Naive B cell (primary cell): Measurements from ENCODE around the gene URB2. TPM values are rescaled to one million over a fixed set of nuclear protein-coding genes. Genes with fewer than 3 reads are reported as not detected.
"Not testable (repeated sequence)": the region's sequence is repeated elsewhere in the genome, so short reads cannot be mapped to it uniquely, and the experiment has no call there.

Experiments
- ATAC-seq, 2 donors: fragments of 150-1000 bp; cut with Tn5 transposase; 2 replicates each; pipeline ENCODE4 v1.10.0; 2021; ENCODE audit warnings: low read depth in 2 of 2, mild to moderate bottlenecking in 2 of 2, moderate library complexity in 2 of 2
- DNase-seq: peaks from one replicate; pipeline ENCODE4 v3.0.0; 2022
- H3K27ac Mint-ChIP-seq, 6 donors: one replicate each; pipeline ENCODE4 v1.8.0; 2020 to 2022; ENCODE audit warnings: mild to moderate bottlenecking in 6 of 6, mixed read lengths in 6 of 6, moderate library complexity in 5 of 6, inconsistent platforms in 2 of 6
- H3K27me3 Mint-ChIP-seq, 3 donors: one replicate each; pipeline ENCODE4 v1.8.0; 2021 to 2022; ENCODE audit warnings: mixed read lengths in 3 of 3, mild to moderate bottlenecking in 1 of 3
- H3K36me3 Mint-ChIP-seq, 2 donors: one replicate each; pipeline ENCODE4 v1.8.0; 2020 to 2022; ENCODE audit warnings: mixed read lengths in 2 of 2, inconsistent platforms in 1 of 2, mild to moderate bottlenecking in 1 of 2
- H3K4me1 Mint-ChIP-seq, 3 donors: one replicate each; pipeline ENCODE4 v1.8.0; 2020 to 2022; ENCODE audit warnings: mixed read lengths in 3 of 3, inconsistent platforms in 1 of 3, mild to moderate bottlenecking in 1 of 3, moderate library complexity in 1 of 3
- H3K4me3 Mint-ChIP-seq, 8 donors: one replicate each; pipeline ENCODE4 v1.8.0; 2020 to 2022; ENCODE audit warnings: mild to moderate bottlenecking in 8 of 8, mixed read lengths in 8 of 8, moderate library complexity in 8 of 8, inconsistent platforms in 2 of 8
- H3K9me3 Mint-ChIP-seq, 7 donors: one replicate each; pipeline ENCODE4 v1.8.0; 2020 to 2022; ENCODE audit warnings: mixed read lengths in 7 of 7, mild to moderate bottlenecking in 5 of 7, inconsistent platforms in 2 of 7, moderate library complexity in 1 of 7
- polyA plus RNA-seq, 6 donors: library from polyadenylated mRNA; unstranded; fragments of 300-500 nt; fragmentation: Illumina TruSeq; gene quantifications; one replicate each; pipeline ENCODE4 v1.2.3, GENCODE V29; 2021; ENCODE audit warnings: low read depth in 6 of 6

Gene URB2
- polyA plus RNA-seq, 6 donors from 2014 or later = 4.9 to 9.4 (median 5.5) TPM

- Mint-ChIP-seq H3K9me3 (no peaks in the 10 kb centered on the region), H3K4me1 (peaks cover 36 to 52% (median 42%) of the 10 kb centered on the region in 3 donors), H3K27me3 (no peaks in the 10 kb centered on the region), H3K36me3 (no peaks in the 10 kb centered on the region), H3K27ac (no peak overlapping the region), H3K4me3 (peak overlapping the region in 1 of 8 donors; percentile 37)
- DNase-seq (no peak), ATAC-seq (no peak)
These were observed 4.4 kb upstream of the URB2 start for GRCh38 chr1:229621663-229622062.

GRCh38 chr1:229622641-229623120 is 3.4 kb upstream of the URB2 start:
- H3K27ac Mint-ChIP-seq, H3K9me3 Mint-ChIP-seq, H3K27me3 Mint-ChIP-seq, ATAC-seq, DNase-seq, H3K36me3 Mint-ChIP-seq: not testable (repeated sequence)
- Mint-ChIP-seq H3K4me3 (peak overlapping the region in 1 of 8 donors; percentile 45), H3K4me1 (peaks cover 46 to 62% (median 48%) of the 10 kb centered on the region in 3 donors)

GRCh38 chr1:229623225-229623624 is 2.8 kb upstream of the URB2 start:
- Mint-ChIP-seq H3K27me3 (no peaks in the 10 kb centered on the region), H3K36me3 (no peaks in the 10 kb centered on the region), H3K27ac (no peak overlapping the region), H3K9me3 (no peaks in the 10 kb centered on the region), H3K4me3 (peak overlapping the region in 2 of 8 donors; percentile 1 to 93), H3K4me1 (peaks cover 48 to 62% (median 48%) of the 10 kb centered on the region in 3 donors)
- DNase-seq (no peak), ATAC-seq (no peak)

- Mint-ChIP-seq H3K27me3 (no peaks in the 10 kb centered on the region), H3K4me3 (peak overlapping the region in 6 of 8 donors; percentile 51 to 97 (median 90)), H3K36me3 (no peaks in the 10 kb centered on the region), H3K27ac (no peak overlapping the region), H3K9me3 (no peaks in the 10 kb centered on the region), H3K4me1 (peaks cover 51 to 62% (median 52%) of the 10 kb centered on the region in 3 donors)
- no peak for DNase-seq
- ATAC-seq = no peak
These were observed 2.2 kb upstream of the URB2 start for GRCh38 chr1:229623838-229624237.

- ATAC-seq (no peak), DNase-seq (no peak)
- peak overlapping the region; percentile 66 to 95 (median 92) for H3K27ac Mint-ChIP-seq
- H3K27me3 Mint-ChIP-seq = no peaks in the 10 kb centered on the region
- H3K4me3 Mint-ChIP-seq = peak overlapping the region; percentile 87 to 97 (median 92)
- no peaks in the 10 kb centered on the region for H3K36me3 Mint-ChIP-seq
- peaks cover 49 to 55% (median 51%) of the 10 kb centered on the region in 3 donors for H3K4me1 Mint-ChIP-seq
- no peaks in the 10 kb centered on the region for H3K9me3 Mint-ChIP-seq
These were observed 1.5 kb upstream of the URB2 start for GRCh38 chr1:229624521-229625070.

GRCh38 chr1:229625071-229625914 is 754 bp upstream of the URB2 start:
- no peaks in the 10 kb centered on the region for H3K36me3 Mint-ChIP-seq
- H3K9me3 Mint-ChIP-seq = no peaks in the 10 kb centered on the region
- H3K4me1 Mint-ChIP-seq = peaks cover 43 to 48% (median 47%) of the 10 kb centered on the region in 3 donors
- DNase-seq = peak; percentile 35
- ATAC-seq = peak; percentile 14 to 17
- peak overlapping the region; percentile 87 to 97 (median 92) for H3K4me3 Mint-ChIP-seq
- H3K27ac Mint-ChIP-seq = peak overlapping the region; percentile 66 to 95 (median 92)
- no peaks in the 10 kb centered on the region for H3K27me3 Mint-ChIP-seq

- no peaks in the 10 kb centered on the region for H3K27me3 Mint-ChIP-seq
- H3K4me3 Mint-ChIP-seq = peak overlapping the region; percentile 95 to 99 (median 98)
- H3K36me3 Mint-ChIP-seq = peaks cover 0 to under 1% of the 10 kb centered on the region in 2 donors
- peaks cover 38 to 48% (median 42%) of the 10 kb centered on the region in 3 donors for H3K4me1 Mint-ChIP-seq
- H3K27ac Mint-ChIP-seq = peak overlapping the region in 5 of 6 donors; percentile 4 to 98 (median 93)
- ATAC-seq (no peak), DNase-seq (no peak)
- no peaks in the 10 kb centered on the region for H3K9me3 Mint-ChIP-seq
These were observed 956 bp downstream of the URB2 start for GRCh38 chr1:229627003-229627402.

- Mint-ChIP-seq H3K27ac (no peak overlapping the region), H3K27me3 (no peaks in the 10 kb centered on the region), H3K9me3 (no peaks in the 10 kb centered on the region), H3K36me3 (peaks cover 0 to 7% of the 10 kb centered on the region in 2 donors), H3K4me3 (no peak overlapping the region), H3K4me1 (peaks cover 29 to 35% (median 31%) of the 10 kb centered on the region in 3 donors)
- DNase-seq (no peak), ATAC-seq (no peak)
These were observed 3.2 kb downstream of the URB2 start for GRCh38 chr1:229629261-229629660.

GRCh38 chr1:229631148-229631547 is 5.1 kb downstream of the URB2 start:
- H3K4me3 Mint-ChIP-seq = no peak overlapping the region
- peaks cover 0 to 11% of the 10 kb centered on the region in 2 donors for H3K36me3 Mint-ChIP-seq
- peak overlapping the region in 1 of 6 donors; percentile 49 for H3K27ac Mint-ChIP-seq
- no peaks in the 10 kb centered on the region for H3K9me3 Mint-ChIP-seq
- H3K4me1 Mint-ChIP-seq = peaks cover 18 to 26% (median 21%) of the 10 kb centered on the region in 3 donors
- DNase-seq (no peak), ATAC-seq (no peak)
- H3K27me3 Mint-ChIP-seq = no peaks in the 10 kb centered on the region

- Mint-ChIP-seq H3K27me3 (no peaks in the 10 kb centered on the region), H3K9me3 (no peaks in the 10 kb centered on the region), H3K4me3 (no peak overlapping the region), H3K36me3 (peaks cover 0 to 11% of the 10 kb centered on the region in 2 donors), H3K4me1 (peaks cover 11 to 23% (median 15%) of the 10 kb centered on the region in 3 donors), H3K27ac (peak overlapping the region in 1 of 6 donors; percentile 1)
- DNase-seq = no peak
- ATAC-seq = no peak
These were observed 5.9 kb downstream of the URB2 start for GRCh38 chr1:229631966-229632365.

- no peaks in the 10 kb centered on the region for H3K9me3 Mint-ChIP-seq
- H3K27ac Mint-ChIP-seq = no peak overlapping the region
- DNase-seq (no peak), ATAC-seq (no peak)
- no peak overlapping the region for H3K4me3 Mint-ChIP-seq
- H3K36me3 Mint-ChIP-seq = peaks cover 0 to 11% of the 10 kb centered on the region in 2 donors
- H3K4me1 Mint-ChIP-seq = peaks cover 4 to 9% (median 8%) of the 10 kb centered on the region in 3 donors
- no peaks in the 10 kb centered on the region for H3K27me3 Mint-ChIP-seq
These were observed 10.0 kb downstream of the URB2 start for GRCh38 chr1:229636042-229636441.

- Mint-ChIP-seq H3K36me3 (peaks cover 0 to 4% of the 10 kb centered on the region in 2 donors), H3K27me3 (no peaks in the 10 kb centered on the region), H3K27ac (peak overlapping the region in 1 of 6 donors; percentile 78), H3K9me3 (no peaks in the 10 kb centered on the region), H3K4me1 (peaks cover 3 to 11% (median 9%) of the 10 kb centered on the region in 3 donors), H3K4me3 (no peak overlapping the region)
- DNase-seq (no peak), ATAC-seq (no peak)
These were observed 11.7 kb downstream of the URB2 start for GRCh38 chr1:229637746-229638145.

GRCh38 chr1:229640455-229640854 is 14.4 kb downstream of the URB2 start:
- no peaks in the 10 kb centered on the region for H3K27me3 Mint-ChIP-seq
- no peak overlapping the region for H3K4me3 Mint-ChIP-seq
- H3K9me3 Mint-ChIP-seq = no peaks in the 10 kb centered on the region
- H3K27ac Mint-ChIP-seq = no peak overlapping the region
- no peak for DNase-seq
- ATAC-seq = no peak
- peaks cover 3 to 14% of the 10 kb centered on the region in 2 donors for H3K36me3 Mint-ChIP-seq
- H3K4me1 Mint-ChIP-seq = peaks cover 14 to 31% (median 19%) of the 10 kb centered on the region in 3 donors
